Neutrophil (primary cell): ENCODE measurements around the gene TSPAN32.

Source experiments
- H3K27ac ChIP-seq: fragments of 200-600 bp; sonication (generic); 2 replicates; pipeline ENCODE4 v1.5.1; 2016; ENCODE audit warnings: mild to moderate bottlenecking, moderate library complexity
- H3K27me3 ChIP-seq: fragments of 200-600 bp; sonication (generic); 2 replicates; pipeline ENCODE4 v1.6.0; 2016; ENCODE audit warnings: mild to moderate bottlenecking
- H3K36me3 ChIP-seq: fragments of 200-600 bp; sonication (generic); 2 replicates; pipeline ENCODE4 v1.5.1; 2017
- H3K4me1 ChIP-seq, 2 experiments: fragments of 200-600 bp in 1 of 2; sonication (generic) in 1 of 2; 1 replicate in 1 of 2; 2 replicates in 1 of 2; pipeline versions ENCODE4 v1.5.1 to v1.6.1; 2013 to 2016; ENCODE audit warnings: low read depth in 1 of 2, low read length in 1 of 2, mild to moderate bottlenecking in 1 of 2, moderate library complexity in 1 of 2; ENCODE audit not compliant: control insufficient read depth in 1 of 2, insufficient read depth in 1 of 2
- H3K4me3 ChIP-seq, 2 experiments: fragments of 200-600 bp in 1 of 2; sonication (generic) in 1 of 2; 1 replicate in 1 of 2; 2 replicates in 1 of 2; pipeline ENCODE4 v1.5.1; 2013 to 2016; ENCODE audit warnings: low read depth in 1 of 2, low read length in 1 of 2, mild to moderate bottlenecking in 1 of 2, moderate library complexity in 1 of 2
- H3K9me3 ChIP-seq: fragments of 200-600 bp; sonication (generic); 2 replicates; pipeline ENCODE4 v1.5.1; 2016
- TF ChIP-seq, protein P1 (sequence below): fragments of 200-600 bp; sonication (generic); IDR thresholded peaks from 2 replicates; pipeline ENCODE4 v1.5.1; 2016; ENCODE audit warnings: antibody characterized with exemption

Gene TSPAN32

DNA sequence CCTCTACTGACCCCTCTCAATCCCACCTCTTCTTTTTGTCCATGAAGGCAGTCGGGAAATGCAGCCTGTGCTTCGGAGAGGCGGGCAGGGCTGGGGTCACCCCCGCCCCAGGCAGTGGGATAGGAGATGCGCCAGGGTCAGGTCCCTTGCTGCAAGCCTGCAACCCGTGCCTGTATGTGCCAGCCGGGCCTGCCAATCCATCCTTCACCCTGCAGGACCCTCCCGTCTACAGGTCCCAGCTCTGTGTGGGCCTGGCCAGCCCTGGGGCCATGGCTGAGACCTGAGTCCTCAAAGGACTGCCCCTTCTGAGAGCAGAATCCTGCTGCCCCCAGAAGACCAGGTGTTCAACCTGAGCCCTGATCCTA lies 42.4 kb upstream of the TSPAN32 start:
- Histone ChIP-seq H3K4me3 (no peak overlapping the region), H3K4me1 (no peaks in the 10 kb centered on the region), H3K9me3 (no peaks in the 10 kb centered on the region), H3K36me3 (no peaks in the 10 kb centered on the region), H3K27me3 (peaks cover 5% of the 10 kb centered on the region), H3K27ac (no peak overlapping the region)
- TF ChIP-seq, protein P1, sequence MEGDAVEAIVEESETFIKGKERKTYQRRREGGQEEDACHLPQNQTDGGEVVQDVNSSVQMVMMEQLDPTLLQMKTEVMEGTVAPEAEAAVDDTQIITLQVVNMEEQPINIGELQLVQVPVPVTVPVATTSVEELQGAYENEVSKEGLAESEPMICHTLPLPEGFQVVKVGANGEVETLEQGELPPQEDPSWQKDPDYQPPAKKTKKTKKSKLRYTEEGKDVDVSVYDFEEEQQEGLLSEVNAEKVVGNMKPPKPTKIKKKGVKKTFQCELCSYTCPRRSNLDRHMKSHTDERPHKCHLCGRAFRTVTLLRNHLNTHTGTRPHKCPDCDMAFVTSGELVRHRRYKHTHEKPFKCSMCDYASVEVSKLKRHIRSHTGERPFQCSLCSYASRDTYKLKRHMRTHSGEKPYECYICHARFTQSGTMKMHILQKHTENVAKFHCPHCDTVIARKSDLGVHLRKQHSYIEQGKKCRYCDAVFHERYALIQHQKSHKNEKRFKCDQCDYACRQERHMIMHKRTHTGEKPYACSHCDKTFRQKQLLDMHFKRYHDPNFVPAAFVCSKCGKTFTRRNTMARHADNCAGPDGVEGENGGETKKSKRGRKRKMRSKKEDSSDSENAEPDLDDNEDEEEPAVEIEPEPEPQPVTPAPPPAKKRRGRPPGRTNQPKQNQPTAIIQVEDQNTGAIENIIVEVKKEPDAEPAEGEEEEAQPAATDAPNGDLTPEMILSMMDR: no peak

DNA sequence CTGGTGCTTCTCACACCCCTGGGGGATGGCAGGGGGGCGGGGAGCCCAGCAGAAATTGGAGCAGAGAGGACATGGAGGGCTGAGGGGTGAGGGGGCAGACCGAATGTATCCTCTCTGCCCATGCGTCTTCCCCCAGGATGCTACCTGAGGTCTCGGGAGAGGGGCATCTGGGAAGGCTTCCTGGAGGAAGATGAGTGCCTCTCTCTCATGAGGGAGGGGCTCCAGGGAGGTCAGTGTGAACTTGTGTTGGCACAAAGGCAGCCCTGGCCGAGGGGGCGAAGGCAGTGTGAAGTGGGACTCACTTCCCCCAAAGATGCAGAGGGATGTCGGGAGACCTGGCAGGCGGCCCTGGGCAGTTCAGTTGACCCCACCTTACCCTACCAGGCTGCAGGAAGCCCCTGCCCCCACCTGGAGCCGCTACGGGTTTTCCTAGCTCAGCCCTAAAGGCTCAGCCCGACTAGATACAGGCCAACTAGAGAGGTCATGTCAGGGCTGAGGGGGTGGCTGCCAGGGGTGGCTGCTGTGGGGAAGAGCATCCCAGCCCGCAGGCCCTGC lies 41.8 kb upstream of the TSPAN32 start:
- Histone ChIP-seq H3K36me3 (no peaks in the 10 kb centered on the region), H3K4me1 (no peaks in the 10 kb centered on the region), H3K27ac (no peak overlapping the region), H3K9me3 (no peaks in the 10 kb centered on the region), H3K27me3 (peaks cover 5% of the 10 kb centered on the region), H3K4me3 (no peak overlapping the region)
- TF ChIP-seq, protein P1: no peak

GRCh38 chr11:2260491-2261364 lies 41.1 kb upstream of the TSPAN32 start:
- H3K27me3 ChIP-seq: peaks cover 5% of the 10 kb centered on the region
- H3K4me1 ChIP-seq: peaks cover 6% of the 10 kb centered on the region in 2 experiments
- H3K9me3 ChIP-seq: no peaks in the 10 kb centered on the region
- no peak overlapping the region for H3K27ac ChIP-seq
- no peaks in the 10 kb centered on the region for H3K36me3 ChIP-seq
- TF ChIP-seq, protein P1: no peak
- no peak overlapping the region for H3K4me3 ChIP-seq

GRCh38 chr11:2261436-2262230 lies 40.2 kb upstream of the TSPAN32 start:
- peaks cover 12% of the 10 kb centered on the region for H3K27me3 ChIP-seq
- TF ChIP-seq, protein P1: no peak

GRCh38 chr11:2262301-2263070 lies 39.3 kb upstream of the TSPAN32 start:
- TF ChIP-seq, protein P1: no peak
- Histone ChIP-seq H3K27me3 (peaks cover 15% of the 10 kb centered on the region), H3K27ac (no peak overlapping the region), H3K9me3 (no peaks in the 10 kb centered on the region), H3K4me1 (peaks cover 11% of the 10 kb centered on the region in 2 experiments), H3K36me3 (no peaks in the 10 kb centered on the region), H3K4me3 (no peak overlapping the region)

More at GRCh38 chr11:2261436-2262230, 40.2 kb upstream of the TSPAN32 start:
- Histone ChIP-seq H3K27ac (no peak overlapping the region), H3K9me3 (no peaks in the 10 kb centered on the region), H3K4me1 (peaks cover 11% of the 10 kb centered on the region in 2 experiments), H3K4me3 (no peak overlapping the region), H3K36me3 (no peaks in the 10 kb centered on the region)
